ENCODE results near the gene UMODL1.

DNA sequence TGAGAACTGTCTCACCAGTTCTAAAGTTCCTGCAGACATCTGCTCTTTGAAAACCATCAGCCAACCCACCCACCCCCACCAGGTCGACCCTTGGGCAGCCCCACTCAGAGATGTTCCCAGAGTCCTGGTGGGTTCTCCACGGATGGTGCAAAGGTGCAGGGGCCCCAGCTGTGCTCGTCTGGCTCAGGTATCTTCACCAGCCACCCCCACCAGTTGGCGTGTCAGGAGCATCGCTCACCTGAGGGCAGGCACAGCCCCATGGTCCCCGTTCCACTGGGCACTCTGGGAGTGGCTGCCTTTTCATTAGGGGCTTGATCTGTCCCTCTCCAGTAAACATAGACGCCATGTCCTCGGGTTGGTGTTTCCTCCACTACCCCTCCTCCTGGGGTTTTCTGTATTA lies 70.5 kb downstream of the UMODL1 start:
- TF ChIP-seq, protein P1, sequence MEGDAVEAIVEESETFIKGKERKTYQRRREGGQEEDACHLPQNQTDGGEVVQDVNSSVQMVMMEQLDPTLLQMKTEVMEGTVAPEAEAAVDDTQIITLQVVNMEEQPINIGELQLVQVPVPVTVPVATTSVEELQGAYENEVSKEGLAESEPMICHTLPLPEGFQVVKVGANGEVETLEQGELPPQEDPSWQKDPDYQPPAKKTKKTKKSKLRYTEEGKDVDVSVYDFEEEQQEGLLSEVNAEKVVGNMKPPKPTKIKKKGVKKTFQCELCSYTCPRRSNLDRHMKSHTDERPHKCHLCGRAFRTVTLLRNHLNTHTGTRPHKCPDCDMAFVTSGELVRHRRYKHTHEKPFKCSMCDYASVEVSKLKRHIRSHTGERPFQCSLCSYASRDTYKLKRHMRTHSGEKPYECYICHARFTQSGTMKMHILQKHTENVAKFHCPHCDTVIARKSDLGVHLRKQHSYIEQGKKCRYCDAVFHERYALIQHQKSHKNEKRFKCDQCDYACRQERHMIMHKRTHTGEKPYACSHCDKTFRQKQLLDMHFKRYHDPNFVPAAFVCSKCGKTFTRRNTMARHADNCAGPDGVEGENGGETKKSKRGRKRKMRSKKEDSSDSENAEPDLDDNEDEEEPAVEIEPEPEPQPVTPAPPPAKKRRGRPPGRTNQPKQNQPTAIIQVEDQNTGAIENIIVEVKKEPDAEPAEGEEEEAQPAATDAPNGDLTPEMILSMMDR (IDR thresholded peaks at IDR 0.05), result no peak
- TF ChIP-seq EP300 (IDR thresholded peaks at IDR 0.05) (no peak), POLR2A (IDR thresholded peaks at IDR 0.05) (no peak)

Measured in tibial nerve (tissue), 4 donors.